Osteoblast (primary cell): ENCODE measurements around the gene DTL. TPM values are rescaled to one million over a fixed set of nuclear protein-coding genes. Genes with fewer than 3 reads are reported as not detected.

Experiments
- DNase-seq: peaks from one replicate; pipeline ENCODE4 v3.0.0; 2011; ENCODE audit warnings: low spot score, mixed read lengths; ENCODE audit not compliant: insufficient read length; ENCODE audit errors: missing footprints
- H2AFZ ChIP-seq: 2 replicates; pipeline ENCODE4 v1.6.0; 2011; ENCODE audit warnings: mild to moderate bottlenecking, low read length
- H3K27ac ChIP-seq: 2 replicates; pipeline ENCODE4 v1.5.1; 2011; ENCODE audit warnings: mild to moderate bottlenecking, low read depth, low read length, moderate library complexity
- H3K27me3 ChIP-seq: 2 replicates; pipeline ENCODE4 v1.6.0; 2012; ENCODE audit warnings: mild to moderate bottlenecking, control low read depth, inconsistent platforms, low read length, moderate library complexity; ENCODE audit not compliant: insufficient read depth
- H3K36me3 ChIP-seq: 2 replicates; pipeline ENCODE4 v1.5.1; 2011; ENCODE audit warnings: mild to moderate bottlenecking, low read length, control low read depth, moderate library complexity; ENCODE audit not compliant: insufficient read depth
- H3K4me1 ChIP-seq: 2 replicates; pipeline ENCODE4 v1.5.1; 2011; ENCODE audit warnings: mild to moderate bottlenecking, low read length, control low read depth, moderate library complexity; ENCODE audit not compliant: insufficient read depth
- H3K4me2 ChIP-seq: 2 replicates; pipeline ENCODE4 v1.6.0; 2011; ENCODE audit warnings: mild to moderate bottlenecking, low read length; ENCODE audit not compliant: insufficient read depth
- H3K4me3 ChIP-seq: fragments of 200-600 bp; sonication (generic); 3 replicates; pipeline ENCODE4 v1.5.1; 2012; ENCODE audit warnings: mild to moderate bottlenecking, low read length, inconsistent platforms; ENCODE audit not compliant: insufficient read depth
- H3K79me2 ChIP-seq: 2 replicates; pipeline ENCODE4 v1.6.0; 2012; ENCODE audit warnings: mild to moderate bottlenecking, low read length, control low read depth, inconsistent platforms; ENCODE audit not compliant: insufficient read depth
- H3K9me3 ChIP-seq: 2 replicates; pipeline ENCODE4 v1.5.1; 2011; ENCODE audit warnings: low read depth, low read length, control low read depth
- H4K20me1 ChIP-seq: 2 replicates; pipeline ENCODE4 v1.6.0; 2012; ENCODE audit warnings: mild to moderate bottlenecking, low read length, control low read depth; ENCODE audit not compliant: insufficient read depth
- CTCF ChIP-seq: IDR thresholded peaks from 2 replicates; pipeline ENCODE4 v1.5.1; 2011; ENCODE audit warnings: mild to moderate bottlenecking, low read depth, low read length, moderate library complexity; ENCODE audit errors: extremely low read depth
- total RNA-seq: library from RNA; depleted of rRNA; stranded (reverse); fragments of >200 nt; gene quantifications from 2 replicates; pipeline ENCODE4 v1.2.3, GENCODE V29; 2012

Gene DTL
- total RNA-seq, 1 donor: 2.9 TPM

DNA sequence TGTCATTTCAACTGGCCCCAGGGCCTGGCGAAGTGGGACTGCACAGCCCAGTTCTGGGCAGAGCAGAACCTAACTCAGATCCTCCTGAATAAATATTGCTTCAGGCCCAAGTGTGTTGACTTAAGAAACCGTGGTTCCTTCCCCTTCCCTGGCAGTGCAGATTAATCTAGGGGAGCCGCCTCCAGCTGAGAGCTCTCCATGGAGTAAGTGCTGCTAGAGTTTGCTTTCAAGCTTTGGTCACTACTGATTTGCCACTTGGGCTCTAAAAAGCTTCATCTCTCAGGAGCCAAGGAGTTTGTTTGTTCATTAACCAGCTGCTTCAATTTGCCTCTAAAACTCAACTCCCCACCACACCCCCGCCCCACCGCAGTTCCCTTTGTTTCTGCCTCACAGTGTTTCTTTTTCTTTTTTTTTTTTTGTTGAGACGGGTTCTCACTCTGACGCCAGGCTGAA, 112.1 kb downstream of the DTL start:
- no peaks in the 10 kb centered on the region for H3K79me2 ChIP-seq
- no peak overlapping the region for H2AFZ ChIP-seq
- no peaks in the 10 kb centered on the region for H3K27me3 ChIP-seq
- no peak for TF ChIP-seq CTCF
- DNase-seq: no peak
- H3K4me2 ChIP-seq: no peak overlapping the region
- H3K4me1 ChIP-seq: no peaks in the 10 kb centered on the region
- H3K4me3 ChIP-seq: no peak overlapping the region
- H3K27ac ChIP-seq: no peak overlapping the region
- no peaks in the 10 kb centered on the region for H3K36me3 ChIP-seq
- H4K20me1 ChIP-seq: no peaks in the 10 kb centered on the region
- H3K9me3 ChIP-seq: no peaks in the 10 kb centered on the region

DNA sequence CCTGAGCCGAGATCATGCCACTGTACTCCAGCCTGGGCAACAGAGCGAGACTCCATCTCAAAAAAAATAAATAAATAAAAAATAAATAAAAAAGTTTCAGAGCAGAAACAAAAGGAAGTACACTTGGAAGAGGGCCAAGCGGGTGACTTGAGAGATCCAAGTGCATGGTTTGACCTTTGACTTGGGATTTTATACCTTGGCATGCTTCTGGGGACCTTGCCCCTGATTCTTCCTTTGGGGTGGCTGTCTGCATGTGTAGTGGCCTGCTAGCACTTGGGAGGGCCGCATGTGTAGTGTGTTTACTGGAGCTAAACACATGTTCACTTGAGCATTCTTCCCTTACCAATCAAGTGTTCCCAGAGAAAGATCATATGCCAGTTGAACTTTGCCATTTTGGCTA, 114.0 kb downstream of the DTL start:
- no peaks in the 10 kb centered on the region for H3K9me3 ChIP-seq
- H3K4me2 ChIP-seq: no peak overlapping the region
- no peaks in the 10 kb centered on the region for H4K20me1 ChIP-seq
- H3K79me2 ChIP-seq: no peaks in the 10 kb centered on the region
- H3K27ac ChIP-seq: no peak overlapping the region
- no peaks in the 10 kb centered on the region for H3K27me3 ChIP-seq
- H3K4me3 ChIP-seq: no peak overlapping the region
- H3K4me1 ChIP-seq: no peaks in the 10 kb centered on the region
- no peaks in the 10 kb centered on the region for H3K36me3 ChIP-seq
- TF ChIP-seq CTCF: no peak
- no peak overlapping the region for H2AFZ ChIP-seq
- DNase-seq: no peak

GRCh38 chr1:212152308-212152693, 116.8 kb downstream of the DTL start:
- Histone ChIP-seq H3K27ac (no peak overlapping the region), H2AFZ (peak overlapping the region; percentile 72), H3K27me3 (no peaks in the 10 kb centered on the region), H3K36me3 (no peaks in the 10 kb centered on the region), H3K4me2 (no peak overlapping the region), H4K20me1 (no peaks in the 10 kb centered on the region), H3K9me3 (no peaks in the 10 kb centered on the region), H3K79me2 (no peaks in the 10 kb centered on the region), H3K4me1 (no peaks in the 10 kb centered on the region), H3K4me3 (no peak overlapping the region)
- no peak for DNase-seq
- no peak for TF ChIP-seq CTCF

DNA sequence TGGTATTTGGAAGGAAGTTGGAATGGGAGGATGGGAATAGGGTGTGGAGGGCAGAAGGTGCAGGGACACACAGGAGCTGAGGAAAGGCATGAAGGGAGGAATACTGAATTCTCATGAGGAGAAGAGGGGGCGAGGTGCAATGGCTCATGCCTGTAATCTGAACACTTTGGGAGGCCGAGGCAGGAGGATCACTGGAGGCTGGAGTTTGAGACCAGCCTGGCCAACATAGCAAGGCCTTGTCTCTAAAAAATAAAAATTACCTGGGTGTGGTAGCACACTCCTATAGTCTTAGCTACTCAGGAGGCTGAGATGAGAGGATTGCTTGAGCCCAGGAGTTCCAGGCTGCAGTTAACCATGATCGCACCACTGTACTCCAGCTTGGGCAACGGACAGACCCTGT, 117.3 kb downstream of the DTL start:
- Histone ChIP-seq H4K20me1 (no peaks in the 10 kb centered on the region), H3K9me3 (no peaks in the 10 kb centered on the region), H3K4me2 (no peak overlapping the region), H3K27ac (no peak overlapping the region), H3K4me1 (no peaks in the 10 kb centered on the region), H3K27me3 (no peaks in the 10 kb centered on the region), H3K79me2 (no peaks in the 10 kb centered on the region), H3K36me3 (no peaks in the 10 kb centered on the region), H2AFZ (no peak overlapping the region), H3K4me3 (no peak overlapping the region)
- no peak for TF ChIP-seq CTCF
- no peak for DNase-seq
